COLO668 (cell line): ENCODE data around the gene C1orf35.

Experiments
- DNase-seq: peaks from one replicate; lab custom pipeline; 2025; ENCODE audit not compliant: unreplicated experiment; lab: John Stamatoyannopoulos, UW

Gene C1orf35

GRCh38 chr1:228109962-228110488 lies 6.9 kb upstream of the C1orf35 start:
- DNase-seq = no peak

- peak; percentile 98 for DNase-seq
Measured at GRCh38 chr1:228109073-228109961, 6.2 kb upstream of the C1orf35 start, which contains the start of gene MRPL55. TSS of gene MRPL55 (minus strand) at chr1:228109299. CDS start at chr1:228108260, 1,039 bp downstream.

- DNase-seq = no peak
Measured at GRCh38 chr1:228108742-228109072, 5.6 kb upstream of the C1orf35 start.

GRCh38 chr1:228108055-228108690 lies 5.0 kb upstream of the C1orf35 start:
- DNase-seq = no peak

- no peak for DNase-seq
Measured at GRCh38 chr1:228107636-228108035, 4.5 kb upstream of the C1orf35 start.

GRCh38 chr1:228106800-228107054 lies 3.6 kb upstream of the C1orf35 start:
- no peak for DNase-seq

GRCh38 chr1:228105996-228106799 lies 3.1 kb upstream of the C1orf35 start:
- DNase-seq = no peak

GRCh38 chr1:228105270-228105995 lies 2.3 kb upstream of the C1orf35 start:
- DNase-seq = no peak

- no peak for DNase-seq
Measured at GRCh38 chr1:228104526-228105269, 1.6 kb upstream of the C1orf35 start.

GRCh38 chr1:228101994-228102790 lies 933 bp downstream of the C1orf35 start:
- peak; percentile 72 for DNase-seq

- DNase-seq = no peak
Measured at GRCh38 chr1:228101614-228101993, 1.5 kb downstream of the C1orf35 start.

- DNase-seq = no peak
Measured at GRCh38 chr1:228100822-228101613, 2.1 kb downstream of the C1orf35 start.

GRCh38 chr1:228099331-228099732 lies 3.8 kb downstream of the C1orf35 start:
- no peak for DNase-seq

GRCh38 chr1:228098323-228098931 lies 4.7 kb downstream of the C1orf35 start:
- DNase-seq = no peak

- no peak for DNase-seq
Measured at GRCh38 chr1:228097333-228098081, 5.6 kb downstream of the C1orf35 start.

GRCh38 chr1:228096416-228097332 lies 6.5 kb downstream of the C1orf35 start:
- DNase-seq = no peak
